Lower lobe of right lung (tissue), 2 donors: Measurements from ENCODE around the gene HOXB6. TPM values are rescaled to one million over a fixed set of nuclear protein-coding genes. Genes with fewer than 3 reads are reported as not detected.
A peak's percentile ranks its signal among the peaks of the same experiment; 100 is the strongest.

ENCODE experiments used
- ATAC-seq, 2 donors: fragments of 200-7000 bp; cut with Tn5 transposase; one replicate each; pipeline ENCODE4 v1.9.1; 2020 to 2022; ENCODE audit warnings: mild to moderate bottlenecking in 2 of 2, moderate library complexity in 2 of 2
- DNase-seq: peaks from one replicate; pipeline ENCODE4 v3.0.0-alpha.2; 2020
- H3K27ac ChIP-seq: fragments of 200-600 bp; one replicate; pipeline ENCODE4 v1.8.0; 2022
- H3K27me3 ChIP-seq: fragments of 200-600 bp; one replicate; pipeline ENCODE4 v1.8.0; 2022; ENCODE audit warnings: low read depth
- H3K36me3 ChIP-seq: fragments of 200-600 bp; one replicate; pipeline ENCODE4 v1.8.0; 2022; ENCODE audit warnings: mild to moderate bottlenecking
- H3K4me1 ChIP-seq: fragments of 200-600 bp; one replicate; pipeline ENCODE4 v1.8.0; 2022
- H3K4me3 ChIP-seq: fragments of 200-600 bp; one replicate; pipeline ENCODE4 v1.8.0; 2022; ENCODE audit warnings: mild to moderate bottlenecking
- H3K9me3 ChIP-seq: fragments of 200-600 bp; one replicate; pipeline ENCODE4 v1.8.0; 2022
- intact Hi-C: fragments of 100-400 bp; cut with DNase I; formaldehyde crosslinking; loops from one replicate; pipeline ENCODE4 v1.11.0; 2022
- total RNA-seq: library from RNA; stranded (reverse); fragmentation: NEBNext Ultra II Directional; extraction: Animal tissue kit (Norgen Biotek cat#: 25700); gene quantifications from one replicate; pipeline ENCODE4 v1.2.1, GENCODE V29; 2021
- TF ChIP-seq, protein P1 (sequence below): fragments of 200-600 bp; IDR thresholded peaks from one replicate; pipeline ENCODE4 v1.8.0; 2022; ENCODE audit warnings: antibody characterized with exemption, mild to moderate bottlenecking
- donor health status: DM: no; HTN: yes; CAD: no; lungs with severe emphysema.

Gene HOXB6
- total RNA-seq, 1 donor from 2014 or later, result 4.4 TPM

DNA sequence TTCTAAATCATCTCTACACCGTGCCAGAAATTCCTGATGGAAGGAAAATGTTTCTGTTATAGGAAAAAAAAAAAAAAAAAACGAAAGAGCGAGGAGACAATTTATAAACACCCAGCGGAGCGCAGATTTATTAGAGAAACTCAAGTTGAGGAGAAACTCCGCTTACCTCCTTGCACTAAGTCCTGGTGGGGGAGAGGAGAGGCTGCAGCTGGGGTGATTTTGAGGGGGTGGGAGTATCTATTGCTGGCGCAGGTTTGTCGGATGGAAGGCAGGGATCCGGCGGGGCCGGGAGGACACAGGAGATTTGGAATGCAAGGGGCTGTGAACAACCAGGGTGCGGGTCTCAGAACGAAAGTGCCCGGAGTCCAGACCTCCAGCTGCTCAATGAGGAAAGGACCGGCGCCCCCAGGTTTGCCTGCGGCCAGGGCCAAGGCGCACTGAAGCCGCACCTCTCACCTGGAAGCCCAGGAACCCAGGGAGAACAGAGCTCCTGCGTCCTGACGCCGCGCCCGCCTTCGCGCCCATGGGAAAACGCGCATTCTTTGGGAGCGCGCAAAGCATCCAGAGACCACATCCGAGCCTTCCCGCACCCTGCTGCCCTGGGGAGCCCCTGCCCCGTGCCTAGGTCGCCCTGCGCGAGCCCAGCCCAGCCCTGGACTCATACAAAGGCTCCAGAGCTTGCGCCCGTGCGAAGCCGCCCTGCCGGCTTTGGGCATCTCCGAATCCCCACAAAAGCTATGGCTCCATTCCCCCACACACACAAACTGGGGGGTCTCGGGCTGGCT lies 12.9 kb upstream of the HOXB6 start:
- no peak for ATAC-seq
- Histone ChIP-seq H3K27ac (no peak overlapping the region), H3K27me3 (peaks cover 96% of the 10 kb centered on the region), H3K36me3 (no peaks in the 10 kb centered on the region), H3K4me3 (no peak overlapping the region), H3K9me3 (no peaks in the 10 kb centered on the region), H3K4me1 (peaks cover 14% of the 10 kb centered on the region)
- no peak for DNase-seq
- TF ChIP-seq, protein P1, sequence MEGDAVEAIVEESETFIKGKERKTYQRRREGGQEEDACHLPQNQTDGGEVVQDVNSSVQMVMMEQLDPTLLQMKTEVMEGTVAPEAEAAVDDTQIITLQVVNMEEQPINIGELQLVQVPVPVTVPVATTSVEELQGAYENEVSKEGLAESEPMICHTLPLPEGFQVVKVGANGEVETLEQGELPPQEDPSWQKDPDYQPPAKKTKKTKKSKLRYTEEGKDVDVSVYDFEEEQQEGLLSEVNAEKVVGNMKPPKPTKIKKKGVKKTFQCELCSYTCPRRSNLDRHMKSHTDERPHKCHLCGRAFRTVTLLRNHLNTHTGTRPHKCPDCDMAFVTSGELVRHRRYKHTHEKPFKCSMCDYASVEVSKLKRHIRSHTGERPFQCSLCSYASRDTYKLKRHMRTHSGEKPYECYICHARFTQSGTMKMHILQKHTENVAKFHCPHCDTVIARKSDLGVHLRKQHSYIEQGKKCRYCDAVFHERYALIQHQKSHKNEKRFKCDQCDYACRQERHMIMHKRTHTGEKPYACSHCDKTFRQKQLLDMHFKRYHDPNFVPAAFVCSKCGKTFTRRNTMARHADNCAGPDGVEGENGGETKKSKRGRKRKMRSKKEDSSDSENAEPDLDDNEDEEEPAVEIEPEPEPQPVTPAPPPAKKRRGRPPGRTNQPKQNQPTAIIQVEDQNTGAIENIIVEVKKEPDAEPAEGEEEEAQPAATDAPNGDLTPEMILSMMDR, result no peak
- intact Hi-C loops, result no loop called here

DNA sequence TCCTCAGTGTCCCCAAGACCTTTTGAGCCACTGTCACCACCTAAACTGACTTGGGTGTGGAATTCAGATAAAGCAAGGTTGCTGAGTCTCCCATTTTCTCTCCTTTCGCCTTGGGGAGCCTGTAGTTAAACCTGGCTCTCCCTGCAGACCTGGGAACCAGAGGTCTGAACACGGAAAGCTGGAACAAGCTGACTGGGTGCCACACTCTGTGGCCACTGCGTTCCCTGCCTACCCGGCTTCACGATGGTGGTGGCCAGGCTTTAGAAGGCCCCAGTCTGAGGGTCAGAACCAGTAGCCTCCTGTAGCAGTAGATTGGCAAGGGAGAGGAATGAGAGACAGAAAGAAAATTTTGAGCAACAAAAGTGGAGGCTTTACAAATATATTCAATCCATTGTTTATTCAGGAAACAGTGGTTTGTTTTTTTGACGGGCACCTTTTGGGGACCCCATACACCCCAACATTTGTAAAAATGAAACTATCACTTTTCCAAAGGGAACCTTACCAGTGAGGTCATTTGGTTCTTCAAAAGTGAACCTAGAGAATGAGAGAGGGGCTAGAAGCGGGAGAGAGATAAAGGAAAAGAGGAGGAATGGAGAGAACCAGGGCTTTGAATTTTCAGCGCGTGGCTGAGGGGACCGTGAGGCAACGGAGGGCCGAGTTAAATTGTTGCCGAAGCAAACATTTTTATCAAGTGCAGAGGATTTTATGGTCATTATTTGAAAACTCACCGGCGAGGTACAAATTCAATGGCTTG lies 12.1 kb upstream of the HOXB6 start:
- no peak overlapping the region for H3K27ac ChIP-seq
- H3K27me3 ChIP-seq, result peaks cover 96% of the 10 kb centered on the region
- H3K4me3 ChIP-seq, result no peak overlapping the region
- no peak for ATAC-seq
- no peak for DNase-seq
- TF ChIP-seq, protein P1, result no peak
- intact Hi-C loops, result no loop called here
- H3K36me3 ChIP-seq, result no peaks in the 10 kb centered on the region
- peaks cover 22% of the 10 kb centered on the region for H3K4me1 ChIP-seq
- H3K9me3 ChIP-seq, result no peaks in the 10 kb centered on the region

DNA sequence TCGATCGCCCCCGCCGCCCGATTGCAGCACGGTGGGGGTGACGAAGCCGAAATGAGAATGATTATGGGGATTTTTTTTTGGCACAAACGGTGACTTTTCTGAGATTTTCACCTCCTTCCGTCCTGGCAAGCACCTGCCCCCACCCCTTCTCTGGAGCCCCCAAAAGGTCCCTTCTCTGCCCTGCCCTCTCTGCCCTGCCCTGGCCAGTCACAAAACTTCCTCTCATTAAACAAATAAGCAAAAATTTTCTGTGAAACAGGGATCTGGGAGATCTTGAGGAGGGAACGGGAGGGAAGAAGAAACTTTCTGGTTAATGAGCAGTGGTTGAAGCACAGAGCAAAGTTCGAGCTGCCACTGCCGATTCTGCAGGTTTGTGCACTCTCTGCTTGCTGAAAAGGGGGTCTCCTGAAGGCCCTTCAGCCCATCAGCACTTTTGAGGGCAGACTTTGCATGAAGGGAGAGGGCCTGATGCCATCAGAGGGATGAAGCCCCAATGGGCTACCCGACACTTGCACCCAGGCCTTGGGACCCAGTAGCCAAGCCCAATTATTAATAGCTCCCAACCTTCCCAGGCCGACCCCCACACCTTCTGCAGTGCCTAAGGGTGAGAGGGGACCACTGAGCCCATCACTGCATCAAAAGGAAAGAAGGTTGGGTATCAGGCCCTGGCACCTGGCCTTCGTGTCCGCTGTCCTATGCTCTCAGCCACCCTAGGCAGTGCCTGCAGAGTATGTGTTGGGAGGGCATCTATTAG lies 11.4 kb upstream of the HOXB6 start:
- no peaks in the 10 kb centered on the region for H3K9me3 ChIP-seq
- intact Hi-C loops, result no loop called here
- H3K4me1 ChIP-seq, result peaks cover 29% of the 10 kb centered on the region
- TF ChIP-seq, protein P1, result no peak
- H3K36me3 ChIP-seq, result no peaks in the 10 kb centered on the region
- peaks cover 96% of the 10 kb centered on the region for H3K27me3 ChIP-seq
- DNase-seq, result no peak
- no peak overlapping the region for H3K27ac ChIP-seq
- H3K4me3 ChIP-seq, result no peak overlapping the region
- no peak for ATAC-seq

DNA sequence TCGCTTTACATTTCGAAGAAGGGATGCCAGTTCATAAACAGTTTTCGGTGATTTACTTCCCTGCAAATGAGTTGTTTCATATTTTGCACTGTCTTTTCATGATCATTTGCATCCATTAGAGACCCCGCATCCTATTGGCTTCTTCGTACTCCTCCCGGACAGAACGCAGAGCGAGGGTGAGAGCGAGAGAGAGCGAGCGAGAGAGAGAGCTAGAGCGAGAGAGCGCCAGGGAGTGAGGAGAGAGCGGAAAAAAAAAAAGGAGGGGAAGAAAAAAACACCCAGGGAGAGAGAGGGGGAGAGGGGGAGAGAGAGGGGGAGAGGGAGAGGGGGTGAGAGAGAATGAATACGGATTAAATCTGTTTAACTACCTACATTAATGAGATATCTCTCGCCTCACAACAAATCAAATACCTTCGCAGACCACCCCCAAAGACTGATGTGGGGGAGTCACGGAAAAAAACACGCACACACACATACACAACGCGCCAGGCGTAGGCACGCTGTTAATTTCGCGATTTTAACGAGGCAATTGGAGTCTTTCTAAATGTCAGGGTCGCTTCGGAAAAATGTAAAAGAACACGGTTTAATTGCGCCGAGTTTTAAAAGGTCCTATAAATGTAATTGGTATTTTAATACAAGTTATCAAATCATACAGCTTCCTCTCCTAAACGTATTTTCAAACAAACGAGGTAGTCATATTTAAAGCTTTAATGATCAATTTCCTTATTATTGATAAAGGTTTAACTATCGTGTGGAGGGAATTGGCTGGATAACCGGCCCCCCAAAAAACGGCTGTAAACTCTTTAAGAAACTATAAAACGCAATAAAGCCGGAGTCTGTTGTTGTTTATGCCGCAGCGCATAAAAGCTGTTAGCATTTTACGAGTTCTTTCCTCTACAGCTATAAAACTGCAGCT lies 10.5 kb upstream of the HOXB6 start, which contains the start of gene HOXB8:
Gene HOXB8, minus strand, starts transcription at position 246 of the 916 bp plus-strand sequence. CDS start 588 bp downstream, outside the sequence.
- Histone ChIP-seq H3K4me3 (peak within 1 kb of the TSS; percentile 28), H3K27me3 (peaks cover 96% of the 10 kb centered on the region), H3K9me3 (no peaks in the 10 kb centered on the region), H3K36me3 (no peaks in the 10 kb centered on the region), H3K4me1 (peaks cover 37% of the 10 kb centered on the region), H3K27ac (no peak within 1 kb of the TSS)
- no peak for ATAC-seq
- TF ChIP-seq, protein P1, result no peak
- no peak for DNase-seq
- intact Hi-C loops, result no loop called here
